GM12801 (cell line): ENCODE measurements around the gene FETUB.

Experiments
- TF ChIP-seq, protein P1 (sequence below): IDR thresholded peaks from one replicate; pipeline ENCODE4 v1.5.1; 2011; ENCODE audit warnings: control low read depth; ENCODE audit not compliant: insufficient read length; ENCODE audit errors: extremely low read depth

FETUB gene

DNA sequence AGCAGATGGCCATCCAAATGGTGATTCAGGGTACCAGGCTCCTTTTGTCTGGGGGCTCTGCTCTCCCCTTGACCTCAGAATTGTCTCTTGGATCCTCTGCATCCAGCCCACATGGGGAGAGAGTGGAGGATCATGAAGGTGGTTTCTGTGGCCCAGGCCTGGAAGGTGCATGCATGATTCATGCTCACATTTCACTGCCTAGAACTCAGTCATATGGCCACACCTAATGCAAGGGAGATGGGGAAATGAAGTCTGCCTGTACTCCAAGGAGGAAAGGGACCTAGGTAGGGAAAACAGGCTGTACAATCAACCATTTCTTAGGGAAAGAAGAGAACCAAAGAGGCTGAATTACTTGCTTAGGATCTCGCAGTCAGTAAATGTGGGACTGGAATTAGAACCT lies 40.7 kb downstream of the FETUB start:
- TF ChIP-seq, protein P1, sequence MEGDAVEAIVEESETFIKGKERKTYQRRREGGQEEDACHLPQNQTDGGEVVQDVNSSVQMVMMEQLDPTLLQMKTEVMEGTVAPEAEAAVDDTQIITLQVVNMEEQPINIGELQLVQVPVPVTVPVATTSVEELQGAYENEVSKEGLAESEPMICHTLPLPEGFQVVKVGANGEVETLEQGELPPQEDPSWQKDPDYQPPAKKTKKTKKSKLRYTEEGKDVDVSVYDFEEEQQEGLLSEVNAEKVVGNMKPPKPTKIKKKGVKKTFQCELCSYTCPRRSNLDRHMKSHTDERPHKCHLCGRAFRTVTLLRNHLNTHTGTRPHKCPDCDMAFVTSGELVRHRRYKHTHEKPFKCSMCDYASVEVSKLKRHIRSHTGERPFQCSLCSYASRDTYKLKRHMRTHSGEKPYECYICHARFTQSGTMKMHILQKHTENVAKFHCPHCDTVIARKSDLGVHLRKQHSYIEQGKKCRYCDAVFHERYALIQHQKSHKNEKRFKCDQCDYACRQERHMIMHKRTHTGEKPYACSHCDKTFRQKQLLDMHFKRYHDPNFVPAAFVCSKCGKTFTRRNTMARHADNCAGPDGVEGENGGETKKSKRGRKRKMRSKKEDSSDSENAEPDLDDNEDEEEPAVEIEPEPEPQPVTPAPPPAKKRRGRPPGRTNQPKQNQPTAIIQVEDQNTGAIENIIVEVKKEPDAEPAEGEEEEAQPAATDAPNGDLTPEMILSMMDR, result no peak

DNA sequence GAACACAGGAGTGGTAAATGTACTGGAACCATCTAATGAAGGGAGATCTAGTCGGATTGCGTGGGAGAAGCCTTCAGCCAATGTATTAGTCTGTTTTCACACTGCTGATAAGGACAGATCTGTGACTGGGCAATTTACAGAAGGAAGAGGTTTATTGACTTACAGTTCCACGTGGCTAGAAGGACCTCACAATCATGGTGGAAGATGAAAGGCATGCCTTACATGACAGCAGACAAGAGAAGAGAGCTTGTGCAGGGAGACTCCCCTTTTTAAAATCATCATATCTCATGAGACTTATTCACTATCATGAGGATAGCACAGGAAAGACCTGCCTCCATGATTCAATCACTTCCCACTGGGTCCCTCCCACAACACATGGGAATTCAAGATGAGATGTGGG lies 42.6 kb downstream of the FETUB start:
- TF ChIP-seq, protein P1, result no peak

DNA sequence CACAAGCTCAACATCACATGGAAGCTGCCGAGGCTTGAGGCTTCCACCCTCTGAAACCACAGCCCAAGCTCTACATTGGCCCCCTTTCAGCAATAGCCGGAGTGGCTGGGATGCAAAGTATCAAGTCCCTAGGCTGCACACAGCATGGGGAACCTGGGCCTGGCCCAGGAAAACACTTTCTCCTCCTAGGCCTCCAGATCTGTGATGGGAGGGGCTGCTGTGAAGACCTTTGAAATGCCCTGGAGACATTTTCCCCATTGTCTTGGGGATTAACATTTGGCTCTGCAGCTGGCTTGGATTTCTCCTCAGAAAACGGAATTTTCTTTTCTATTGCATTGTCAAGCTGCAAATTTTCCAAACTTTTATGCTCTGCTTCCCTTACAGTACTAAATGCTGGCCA lies 43.8 kb downstream of the FETUB start:
- TF ChIP-seq, protein P1, result no peak

DNA sequence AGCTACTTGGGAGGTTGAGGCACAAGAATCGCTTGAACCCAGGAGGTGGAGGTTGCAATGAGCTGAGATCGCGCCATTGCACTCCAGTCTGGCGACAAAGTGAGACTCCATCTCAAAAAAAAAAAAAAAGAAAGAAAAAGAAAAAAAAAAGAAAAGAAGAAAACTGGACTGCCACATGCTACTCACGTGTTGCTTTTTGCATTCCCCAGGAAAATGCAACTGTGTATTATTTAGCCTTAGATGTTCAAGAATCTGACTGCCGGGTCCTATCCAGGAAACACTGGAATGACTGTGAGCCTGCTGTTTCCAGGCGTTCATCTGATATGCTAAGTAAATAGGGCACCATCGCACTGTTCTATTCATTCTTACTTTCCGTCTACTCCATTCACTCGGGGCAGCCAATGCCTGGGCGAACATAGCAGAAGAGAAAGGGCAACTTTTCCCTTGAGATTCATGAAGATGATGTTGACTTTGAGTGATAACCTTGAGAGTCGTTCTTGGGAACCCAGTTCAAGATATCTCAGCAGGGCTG lies 47.0 kb downstream of the FETUB start:
- TF ChIP-seq, protein P1, result no peak

DNA sequence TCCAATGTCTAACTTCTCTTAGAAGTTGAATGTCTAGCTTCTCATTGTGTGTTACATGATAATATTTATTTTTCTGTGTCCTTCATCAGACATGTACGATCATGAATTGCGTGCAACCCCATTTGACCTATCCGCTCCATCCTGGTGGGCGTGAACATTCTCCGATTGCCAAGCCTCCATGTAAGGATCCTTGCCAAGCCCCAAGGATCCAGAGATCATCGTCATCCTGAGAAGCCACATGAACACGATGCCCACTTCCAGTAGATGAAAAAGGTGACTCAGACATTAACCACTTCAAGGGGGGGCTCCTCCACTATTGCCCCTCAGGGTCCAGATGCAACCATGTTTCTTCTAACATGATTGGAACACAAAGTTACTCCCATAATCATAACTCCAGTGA lies 51.5 kb downstream of the FETUB start:
- TF ChIP-seq, protein P1, result no peak

DNA sequence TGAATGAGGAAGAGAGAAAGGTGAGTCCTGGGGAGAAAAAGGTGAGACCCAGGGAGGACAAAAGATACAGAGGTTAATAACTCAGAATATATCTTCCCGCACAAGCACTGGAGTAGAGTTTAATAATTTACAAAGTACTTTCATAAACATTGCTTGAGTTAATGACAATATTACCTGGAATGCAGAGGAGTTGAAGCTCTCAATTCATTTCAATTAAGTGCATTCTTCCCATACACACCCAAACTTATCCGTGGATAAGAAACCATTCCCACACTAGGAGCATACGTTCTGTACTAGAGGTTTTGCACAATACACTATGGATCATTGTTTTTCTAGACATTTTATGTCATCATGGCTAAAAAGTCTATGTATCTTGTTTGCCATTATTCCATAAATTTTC lies 53.6 kb downstream of the FETUB start:
- TF ChIP-seq, protein P1, result no peak

DNA sequence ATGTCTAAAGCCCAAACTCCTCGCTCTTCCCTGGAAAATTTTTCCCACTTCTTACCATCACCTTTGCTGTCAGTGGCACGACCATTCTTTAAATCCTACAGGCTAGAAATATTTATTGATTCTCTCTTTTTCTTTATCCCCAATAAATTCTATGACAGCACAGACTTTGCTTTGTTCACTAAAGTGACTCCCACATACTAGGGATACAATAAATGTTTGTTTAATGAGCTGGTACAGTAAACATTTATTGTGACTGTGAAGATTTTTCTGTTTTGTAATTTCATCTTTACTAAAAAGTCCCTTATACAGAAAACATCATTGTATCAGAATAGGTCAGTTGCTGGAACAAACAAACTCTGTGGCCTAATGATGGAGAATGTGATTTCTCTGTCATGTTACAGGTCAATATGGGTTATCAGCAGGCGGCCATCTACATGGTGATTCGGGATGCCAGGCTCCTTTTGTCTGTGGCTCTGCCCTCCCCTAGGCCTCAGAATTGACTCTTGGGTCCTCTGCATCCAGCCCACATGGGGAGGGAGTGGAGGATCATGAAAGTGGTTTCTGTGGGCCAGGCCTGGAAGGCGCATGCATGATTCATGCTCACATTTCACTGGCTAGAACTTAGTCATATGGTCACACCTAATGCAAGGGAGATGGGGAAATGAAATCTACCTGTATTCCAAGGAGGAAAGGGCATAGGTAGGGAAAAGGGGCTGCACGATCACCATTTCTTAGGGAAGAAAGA lies 54.3 kb downstream of the FETUB start:
- TF ChIP-seq, protein P1, result no peak
